ENCODE results near the gene SF3A1. TPM values are rescaled to one million over a fixed set of nuclear protein-coding genes. Genes with fewer than 3 reads are reported as not detected.

Gene SF3A1
- total and polyA plus RNA-seq, 2 donors (not counting 1 experiment from before 2014, with no cell fraction given): 17.0 to 22.9 TPM

- H3K27me3 ChIP-seq (ENCODE audit: control insufficient read depth, insufficient read depth, low read length): no peaks in the 10 kb centered on the region
- H3K36me3 ChIP-seq (ENCODE audit: control insufficient read depth, insufficient read depth, low read length): peaks cover 10% of the 10 kb centered on the region
- H3K9ac ChIP-seq (ENCODE audit: insufficient read depth, low read length): no peak overlapping the region
- H3K4me1 ChIP-seq (ENCODE audit: control insufficient read depth, extremely low read depth, insufficient read depth, low read length): no peaks in the 10 kb centered on the region
- H3K9me3 ChIP-seq (ENCODE audit: control insufficient read depth, insufficient read depth, low read depth, low read length): no peaks in the 10 kb centered on the region
- TF ChIP-seq EZH2 (IDR thresholded peaks at IDR 0.05; ENCODE audit: low read length, missing control alignments): no peak
- no peak for TF ChIP-seq CTCF (conservative IDR thresholded peaks at IDR 0.05 in 1 of 2, IDR thresholded peaks at IDR 0.05 in 1 of 2; ENCODE audit: low read depth in 1 of 2, low read length in 2 of 2)
- no peak for DNase-seq (ENCODE audit: low read depth in 2 of 2)
- H3K4me3 ChIP-seq (replicated peaks in 1 of 4; ENCODE audit: control extremely low read depth in 1 of 4, insufficient read depth in 1 of 4, low read depth in 3 of 4, low read length in 4 of 4): no peak overlapping the region
- H3K27ac ChIP-seq (ENCODE audit: insufficient read depth, low read length): no peak overlapping the region
- H3K79me2 ChIP-seq (ENCODE audit: control insufficient read depth, insufficient read depth, low read length): no peaks in the 10 kb centered on the region
- H2AFZ ChIP-seq (ENCODE audit: low read length): no peak overlapping the region
- no peak overlapping the region for H3K4me2 ChIP-seq (ENCODE audit: extremely low read depth, insufficient read depth, low read length)
- no peaks in the 10 kb centered on the region for H4K20me1 ChIP-seq (ENCODE audit: control insufficient read depth, extremely low read depth, insufficient read depth, low read length)
Observed at GRCh38 chr22:30380011-30380410, 23.3 kb upstream of the SF3A1 start.

GRCh38 chr22:30375312-30375849 lies 18.7 kb upstream of the SF3A1 start:
- Histone ChIP-seq H3K4me3 (replicated peaks in 1 of 4; ENCODE audit: control extremely low read depth in 1 of 4, insufficient read depth in 1 of 4, low read depth in 3 of 4, low read length in 4 of 4) (no peak overlapping the region), H3K79me2 (ENCODE audit: control insufficient read depth, insufficient read depth, low read length) (no peaks in the 10 kb centered on the region), H3K9me3 (ENCODE audit: control insufficient read depth, insufficient read depth, low read depth, low read length) (no peaks in the 10 kb centered on the region), H3K9ac (ENCODE audit: insufficient read depth, low read length) (no peak overlapping the region), H4K20me1 (ENCODE audit: control insufficient read depth, extremely low read depth, insufficient read depth, low read length) (no peaks in the 10 kb centered on the region), H2AFZ (ENCODE audit: low read length) (no peak overlapping the region), H3K4me1 (ENCODE audit: control insufficient read depth, extremely low read depth, insufficient read depth, low read length) (no peaks in the 10 kb centered on the region), H3K4me2 (ENCODE audit: extremely low read depth, insufficient read depth, low read length) (no peak overlapping the region), H3K27ac (ENCODE audit: insufficient read depth, low read length) (no peak overlapping the region), H3K36me3 (ENCODE audit: control insufficient read depth, insufficient read depth, low read length) (peaks cover 4% of the 10 kb centered on the region), H3K27me3 (ENCODE audit: control insufficient read depth, insufficient read depth, low read length) (no peaks in the 10 kb centered on the region)
- DNase-seq (ENCODE audit: low read depth in 2 of 2): no peak
- TF ChIP-seq EZH2 (IDR thresholded peaks at IDR 0.05; ENCODE audit: low read length, missing control alignments) (no peak), CTCF (conservative IDR thresholded peaks at IDR 0.05 in 1 of 2, IDR thresholded peaks at IDR 0.05 in 1 of 2; ENCODE audit: low read depth in 1 of 2, low read length in 2 of 2) (no peak)

GRCh38 chr22:30373331-30374325 lies 16.9 kb upstream of the SF3A1 start:
- H3K9ac ChIP-seq (ENCODE audit: insufficient read depth, low read length): no peak overlapping the region
- TF ChIP-seq CTCF (conservative IDR thresholded peaks at IDR 0.05 in 1 of 2, IDR thresholded peaks at IDR 0.05 in 1 of 2; ENCODE audit: low read depth in 1 of 2, low read length in 2 of 2) (no peak), EZH2 (IDR thresholded peaks at IDR 0.05; ENCODE audit: low read length, missing control alignments) (no peak)
- no peak overlapping the region for H3K4me3 ChIP-seq (replicated peaks in 1 of 4; ENCODE audit: control extremely low read depth in 1 of 4, insufficient read depth in 1 of 4, low read depth in 3 of 4, low read length in 4 of 4)
- no peaks in the 10 kb centered on the region for H3K79me2 ChIP-seq (ENCODE audit: control insufficient read depth, insufficient read depth, low read length)
- no peak for DNase-seq (ENCODE audit: low read depth in 2 of 2)
- no peak overlapping the region for H3K27ac ChIP-seq (ENCODE audit: insufficient read depth, low read length)
- no peaks in the 10 kb centered on the region for H3K27me3 ChIP-seq (ENCODE audit: control insufficient read depth, insufficient read depth, low read length)
- no peaks in the 10 kb centered on the region for H3K4me1 ChIP-seq (ENCODE audit: control insufficient read depth, extremely low read depth, insufficient read depth, low read length)
- H3K4me2 ChIP-seq (ENCODE audit: extremely low read depth, insufficient read depth, low read length): no peak overlapping the region
- H3K9me3 ChIP-seq (ENCODE audit: control insufficient read depth, insufficient read depth, low read depth, low read length): no peaks in the 10 kb centered on the region
- H2AFZ ChIP-seq (ENCODE audit: low read length): no peak overlapping the region
- H4K20me1 ChIP-seq (ENCODE audit: control insufficient read depth, extremely low read depth, insufficient read depth, low read length): no peaks in the 10 kb centered on the region
- peaks cover 4% of the 10 kb centered on the region for H3K36me3 ChIP-seq (ENCODE audit: control insufficient read depth, insufficient read depth, low read length)

Data from fibroblast of lung (primary cell).